H1 (cell line): ENCODE results near the gene SULT2B1. TPM values are rescaled to one million over a fixed set of nuclear protein-coding genes. Genes with fewer than 3 reads are reported as not detected.

Experiments used
- CTCF ChIA-PET: fragments of 300-600 bp; sonication (Branson Sonifier 250); formaldehyde crosslinking; loops from one replicate; lab custom pipeline; 2021; ENCODE audit not compliant: partially characterized antibody; lab: Charles Lee
- POLR2A ChIA-PET: fragments of 300-600 bp; sonication (Branson Sonifier 250); formaldehyde crosslinking; loops from one replicate; lab custom pipeline; 2021; ENCODE audit warnings: inconsistent platforms; ENCODE audit not compliant: partially characterized antibody; lab: Charles Lee
- DNase-seq, 2 experiments: peaks; one replicate each; pipeline versions ENCODE4 v3.0.0 to v3.0.0-alpha.2; 2010 to 2022; ENCODE audit warnings: low spot score in 2 of 2, low read depth in 1 of 2, mixed read lengths in 1 of 2
- FAIRE-seq: peaks from 2 replicates; lab custom pipeline; 2011; peaks lifted over from hg19 to GRCh38; lab: Jason Lieb, UNC
- H2AFZ ChIP-seq: 2 replicates; pipeline ENCODE4 v1.8.1; 2012; ENCODE audit warnings: low read length, inconsistent platforms
- H2AK5ac ChIP-seq: 2 replicates; pipeline ENCODE4 v1.6.1; 2013; ENCODE audit warnings: low read depth, low read length
- H2BK120ac ChIP-seq: replicated peaks from 2 replicates; pipeline ENCODE3; 2013; ENCODE audit warnings: low read depth, low read length, inconsistent platforms
- H2BK12ac ChIP-seq: 2 replicates; pipeline ENCODE4 v1.6.1; 2013; ENCODE audit warnings: low read depth, low read length
- H2BK15ac ChIP-seq: 2 replicates; pipeline ENCODE4 v1.6.1; 2013; ENCODE audit warnings: low read length
- H2BK20ac ChIP-seq: 2 replicates; pipeline ENCODE4 v1.6.1; 2013; ENCODE audit warnings: low read length
- H2BK5ac ChIP-seq: 2 replicates; pipeline ENCODE4 v1.6.1; 2013; ENCODE audit warnings: low read depth, low read length
- H3K14ac ChIP-seq: 2 replicates; pipeline ENCODE4 v1.6.1; 2013; ENCODE audit warnings: inconsistent platforms; ENCODE audit not compliant: insufficient read length
- H3K18ac ChIP-seq: 2 replicates; pipeline ENCODE4 v1.6.1; 2013; ENCODE audit warnings: low read length; ENCODE audit errors: extremely low read depth
- H3K23ac ChIP-seq: 2 replicates; pipeline ENCODE4 v1.6.1; 2013; ENCODE audit warnings: inconsistent platforms; ENCODE audit not compliant: insufficient read length
- H3K23me2 ChIP-seq: 2 replicates; pipeline ENCODE4 v1.6.1; 2013; ENCODE audit warnings: low read depth, low read length
- H3K27ac ChIP-seq: 2 replicates; pipeline ENCODE4 v1.6.1; 2011; ENCODE audit warnings: low read depth, low read length, inconsistent platforms
- H3K27me3 ChIP-seq, 4 experiments: replicated peaks in 1 of 4; 1 replicate in 1 of 4; 2 replicates in 3 of 4; pipeline versions ENCODE4 v1.6.1 to v1.8.1; 2011 to 2013; ENCODE audit warnings: low read length in 3 of 4, mild to moderate bottlenecking in 3 of 4, inconsistent platforms in 2 of 4, mixed read lengths in 2 of 4, moderate library complexity in 1 of 4; ENCODE audit not compliant: control insufficient read depth in 3 of 4, insufficient read depth in 3 of 4; ENCODE audit errors: extremely low read depth in 1 of 4
- H3K36me3 ChIP-seq, 4 experiments: 2 replicates each; pipeline versions ENCODE4 v1.6.1 to v1.8.1; 2011 to 2013; ENCODE audit warnings: mild to moderate bottlenecking in 4 of 4, low read length in 3 of 4, moderate library complexity in 2 of 4, control low read depth in 1 of 4, inconsistent platforms in 1 of 4; ENCODE audit not compliant: insufficient read depth in 4 of 4, control insufficient read depth in 2 of 4
- H3K4ac ChIP-seq: replicated peaks from 2 replicates; pipeline ENCODE3; 2013; ENCODE audit warnings: low read length, low read depth, mixed read lengths, inconsistent platforms; ENCODE audit not compliant: insufficient read length
- H3K4me1 ChIP-seq, 4 experiments: replicated peaks in 1 of 4; 1 replicate in 1 of 4; 2 replicates in 3 of 4; pipeline versions ENCODE4 v1.6.1 to v1.8.1; 2011 to 2013; ENCODE audit warnings: low read length in 3 of 4, inconsistent platforms in 2 of 4, mixed read lengths in 1 of 4; ENCODE audit not compliant: insufficient read depth in 4 of 4, control insufficient read depth in 3 of 4
- H3K4me2 ChIP-seq, 2 experiments: 2 replicates each; pipeline versions ENCODE4 v1.6.1 to v1.8.1; 2011 to 2013; ENCODE audit warnings: low read depth in 2 of 2, low read length in 2 of 2, control low read depth in 1 of 2, inconsistent platforms in 1 of 2, mild to moderate bottlenecking in 1 of 2; ENCODE audit not compliant: insufficient read depth in 1 of 2
- H3K4me3 ChIP-seq, 4 experiments: fragments of 200-600, 300-600 bp in 1 of 4; sonication (generic), shearing (Covaris generic), sonication (Bioruptor Twin) in 1 of 4; 2 replicates each; pipeline versions ENCODE4 v1.5.1 to v1.8.1; 2011 to 2016; ENCODE audit warnings: low read length in 4 of 4, low read depth in 3 of 4, control low read depth in 2 of 4, inconsistent platforms in 2 of 4, mild to moderate bottlenecking in 2 of 4, mixed read lengths in 1 of 4, moderate library complexity in 1 of 4; ENCODE audit not compliant: insufficient read depth in 2 of 4; ENCODE audit errors: extremely low read depth in 1 of 4
- H3K56ac ChIP-seq: replicated peaks from 2 replicates; pipeline ENCODE3; 2013; ENCODE audit warnings: low read depth, mild to moderate bottlenecking, mixed read lengths, low read length, inconsistent platforms; ENCODE audit not compliant: insufficient read length
- H3K79me1 ChIP-seq: 2 replicates; pipeline ENCODE4 v1.6.1; 2013; ENCODE audit warnings: low read depth, low read length, control low read depth
- H3K79me2 ChIP-seq, 2 experiments: 2 replicates each; pipeline versions ENCODE4 v1.6.1 to v1.8.1; 2012 to 2013; ENCODE audit warnings: low read length in 2 of 2, mild to moderate bottlenecking in 2 of 2, inconsistent platforms in 1 of 2; ENCODE audit not compliant: insufficient read depth in 2 of 2, control insufficient read depth in 1 of 2
- H3K9ac ChIP-seq, 4 experiments: replicated peaks in 1 of 4; 1 replicate in 1 of 4; 2 replicates in 3 of 4; pipeline versions ENCODE4 v1.6.1 to v1.8.1; 2011 to 2013; ENCODE audit warnings: low read depth in 3 of 4, low read length in 3 of 4, control low read depth in 2 of 4, mild to moderate bottlenecking in 2 of 4, moderate library complexity in 2 of 4, inconsistent platforms in 1 of 4; ENCODE audit errors: extremely low read depth in 1 of 4
- H3K9me3 ChIP-seq, 2 experiments: 2 replicates each; pipeline versions ENCODE4 v1.6.1 to v1.8.1; 2012 to 2013; ENCODE audit warnings: mild to moderate bottlenecking in 2 of 2, moderate library complexity in 2 of 2, control low read depth in 1 of 2, inconsistent platforms in 1 of 2, low read depth in 1 of 2, low read length in 1 of 2, mixed read lengths in 1 of 2; ENCODE audit not compliant: insufficient read depth in 2 of 2
- H4K20me1 ChIP-seq, 2 experiments: replicated peaks in 1 of 2; 2 replicates each; pipeline versions ENCODE3 to v1.8.1; 2011 to 2013; ENCODE audit warnings: inconsistent platforms in 2 of 2, low read length in 2 of 2, mild to moderate bottlenecking in 1 of 2; ENCODE audit not compliant: insufficient read depth in 2 of 2, control insufficient read depth in 1 of 2
- H4K5ac ChIP-seq: 2 replicates; pipeline ENCODE4 v1.6.1; 2013; ENCODE audit warnings: low read length, low read depth, mixed read lengths, inconsistent platforms; ENCODE audit not compliant: insufficient read length
- H4K8ac ChIP-seq: 2 replicates; pipeline ENCODE4 v1.8.0; 2013; ENCODE audit warnings: mild to moderate bottlenecking, moderate library complexity, low read length, inconsistent platforms; ENCODE audit not compliant: insufficient read depth; ENCODE audit errors: extremely low read depth
- H4K91ac ChIP-seq: replicated peaks from 2 replicates; pipeline ENCODE3; 2013; ENCODE audit warnings: low read length, mixed read lengths, inconsistent platforms; ENCODE audit not compliant: insufficient read length
- CTBP2 ChIP-seq: IDR thresholded peaks from 2 replicates; pipeline ENCODE4 v1.7.0; 2011; ENCODE audit warnings: borderline replicate concordance, mild to moderate bottlenecking, moderate library complexity, mixed read lengths, low read length; ENCODE audit not compliant: insufficient read depth, insufficient read length
- JUN ChIP-seq: IDR thresholded peaks from 2 replicates; pipeline ENCODE4 v1.6.1; 2011; ENCODE audit warnings: low read depth, mild to moderate bottlenecking, improper control_type of control experiment, low read length
- NRF1 ChIP-seq: IDR thresholded peaks from 2 replicates; pipeline ENCODE4 v1.6.1; 2011; ENCODE audit warnings: mild to moderate bottlenecking, low read depth, low read length, improper control_type of control experiment
- PHF8 ChIP-seq: fragments of 200-600 bp; sonication (generic); conservative IDR thresholded peaks from 2 replicates; pipeline ENCODE4 v1.7.1; 2012; ENCODE audit warnings: low read depth, mild to moderate bottlenecking, inconsistent platforms, low read length, moderate library complexity
- POU5F1 ChIP-seq: IDR thresholded peaks from 2 replicates; pipeline ENCODE4 v1.6.1; 2011; ENCODE audit warnings: low read depth, mild to moderate bottlenecking, low read length, moderate library complexity
- SIN3A ChIP-seq, 2 experiments: IDR thresholded peaks in 1 of 2; conservative IDR thresholded peaks in 1 of 2; 2 replicates each; pipeline ENCODE4 v1.6.1; 2011 to 2012; ENCODE audit warnings: low read length in 2 of 2, improper control_type of control experiment in 1 of 2, low read depth in 1 of 2, mild to moderate bottlenecking in 1 of 2
- SIX5 ChIP-seq: IDR thresholded peaks from 2 replicates; pipeline ENCODE4 v1.6.1; 2011; ENCODE audit warnings: mild to moderate bottlenecking, low read depth, low read length
- SUZ12 ChIP-seq: fragments of 200-600 bp; sonication (generic); IDR thresholded peaks from 2 replicates; pipeline ENCODE4 v1.6.1; 2012; ENCODE audit warnings: mild to moderate bottlenecking, inconsistent platforms, low read length, moderate library complexity, mixed read lengths
- TAF1 ChIP-seq: IDR thresholded peaks from 2 replicates; pipeline ENCODE4 v1.6.1; 2011; ENCODE audit warnings: mild to moderate bottlenecking, low read depth, low read length
- TCF12 ChIP-seq: IDR thresholded peaks from 2 replicates; pipeline ENCODE4 v1.6.1; 2011; ENCODE audit warnings: low read depth, mild to moderate bottlenecking, low read length
- ZNF274 ChIP-seq: IDR thresholded peaks from 2 replicates; pipeline ENCODE4 v1.7.0; 2012; ENCODE audit warnings: low read length, borderline replicate concordance; ENCODE audit errors: extremely low read depth
- WGBS, 2 experiments: shearing (Covaris generic) in 1 of 2; methylation state at CpG; one replicate each; pipeline versions ENCODE4 v1.1.6 to v1.1.7; 2013 to 2015; ENCODE audit warnings: low lambda C conversion rate in 2 of 2, mixed read lengths in 2 of 2, inconsistent platforms in 1 of 2, low coverage in 1 of 2, missing lambda C conversion rate in 1 of 2; ENCODE audit not compliant: insufficient replicate concordance in 2 of 2, insufficient coverage in 1 of 2, insufficient read length in 1 of 2; ENCODE audit errors: extremely low coverage in 1 of 2, missing lambda C conversion rate in 1 of 2; 5-methylcytosine and 5-hydroxymethylcytosine counted together
- polyA plus RNA-seq, 7 experiments: library from polyadenylated mRNA; depleted of rRNA in 3 of 7; stranded (reverse) in 5 of 7; unstranded in 2 of 7; fragments of >200 nt in 5 of 7; fragments of 200-250 nt in 2 of 7; gene quantifications; 1 replicate in 5 of 7; 2 replicates in 1 of 7; 4 replicates in 1 of 7; pipeline versions ENCODE4 v1.2.1 to v1.2.3, GENCODE V29; 2011 to 2013; ENCODE audit warnings: missing spikeins in 2 of 7, mixed read lengths in 2 of 7
- total RNA-seq: library from RNA; stranded (reverse); fragmentation: NEBNext Ultra II Directional; extraction: Animal tissue kit (Norgen Biotek cat#: 25700); gene quantifications from 2 replicates; pipeline ENCODE4 v1.2.1, GENCODE V29; 2021
- TF ChIP-seq, protein P1 (sequence below): IDR thresholded peaks from 2 replicates; pipeline ENCODE4 v1.6.1; 2011; ENCODE audit warnings: low read depth, mild to moderate bottlenecking, low read length; ENCODE audit not compliant: insufficient read depth

Gene SULT2B1
- total and polyA plus RNA-seq, 2 of the 8 experiments (the other 6 are each of a cell fraction or from before 2014, with no cell fraction given), result 1.5 to 2.6 TPM

DNA sequence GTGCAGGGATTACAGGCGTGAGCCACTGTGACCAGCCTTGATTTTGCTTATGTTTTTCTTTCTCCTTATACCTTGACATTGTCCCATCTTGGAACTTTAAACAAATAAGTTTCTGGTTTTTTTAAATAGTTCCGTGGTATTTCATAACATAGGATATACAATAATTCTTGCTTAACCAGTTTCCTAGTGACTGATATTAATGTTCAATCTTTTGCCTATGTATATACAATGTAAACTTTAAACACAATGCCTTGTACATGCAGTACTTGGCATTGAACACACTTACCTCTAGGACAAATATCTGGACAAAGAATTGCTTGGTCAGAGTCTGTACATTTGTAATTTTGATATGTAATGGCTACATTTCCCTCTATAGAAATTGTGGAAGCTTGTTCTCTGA is 30.2 kb downstream of the SULT2B1 start:
- Histone ChIP-seq H4K20me1 (no peaks in the 10 kb centered on the region), H4K5ac (no peak overlapping the region), H3K18ac (no peak overlapping the region), H2BK20ac (no peak overlapping the region), H3K23ac (no peak overlapping the region), H3K56ac (no peak overlapping the region), H2BK12ac (no peak overlapping the region), H3K36me3 (no peaks in the 10 kb centered on the region), H3K79me2 (no peaks in the 10 kb centered on the region), H3K4me2 (no peak overlapping the region), H2BK5ac (no peak overlapping the region), H2AFZ (no peak overlapping the region), H4K8ac (no peak overlapping the region), H4K91ac (no peak overlapping the region), H3K9ac (no peak overlapping the region), H2BK15ac (no peak overlapping the region), H2BK120ac (no peak overlapping the region), H3K4ac (no peak overlapping the region), H3K27me3 (no peaks in the 10 kb centered on the region; a peak in 1 of 7 replicates), H3K9me3 (no peaks in the 10 kb centered on the region), H3K79me1 (no peaks in the 10 kb centered on the region), H2AK5ac (no peak overlapping the region), H3K4me1 (peaks cover 0 to 3% (median 0%) of the 10 kb centered on the region in 4 experiments; a peak in 2 of 7 replicates), H3K23me2 (no peaks in the 10 kb centered on the region), H3K27ac (no peak overlapping the region), H3K4me3 (no peak overlapping the region), H3K14ac (no peak overlapping the region)
- CTCF ChIA-PET, result interaction anchor here (1.0 to 16.8 kb wide), 5 partner anchors 15 to 93 kb away, joined by 3 to 353 read pairs (median 35); no protein-coding TSS in a partner anchor
- TF ChIP-seq SUZ12, result no peak
- TF ChIP-seq POU5F1, result no peak
- TF ChIP-seq SIX5, result no peak
- no peak for TF ChIP-seq TAF1
- TF ChIP-seq SIN3A (conservative IDR thresholded peaks at IDR 0.05 in 1 of 2, IDR thresholded peaks at IDR 0.05 in 1 of 2; ENCODE audit: low read depth in 1 of 2, low read length in 2 of 2), result no peak
- TF ChIP-seq NRF1, result no peak
- TF ChIP-seq, protein P1, sequence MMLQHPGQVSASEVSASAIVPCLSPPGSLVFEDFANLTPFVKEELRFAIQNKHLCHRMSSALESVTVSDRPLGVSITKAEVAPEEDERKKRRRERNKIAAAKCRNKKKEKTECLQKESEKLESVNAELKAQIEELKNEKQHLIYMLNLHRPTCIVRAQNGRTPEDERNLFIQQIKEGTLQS, result no peak
- TF ChIP-seq CTBP2, result no peak
- TF ChIP-seq PHF8, result no peak
- no peak for TF ChIP-seq ZNF274
- no peak for TF ChIP-seq JUN
- TF ChIP-seq TCF12, result no peak
- POLR2A ChIA-PET, result interaction anchor here (2.5 to 16.9 kb wide), 2 partner anchors 10 to 34 kb away, joined by 9 to 175 read pairs; partner anchors contain the start of genes FAM83E, RPL18 and SPHK2
- WGBS, 2 experiments, result 89% methylated on average over 2 of the region's 2 CpGs; no CpG with 5 or more reads in 1 of the 2 experiments
- FAIRE-seq (no peak), DNase-seq (no peak)
